Measurements from ENCODE around the gene PPTC7. TPM values are rescaled to one million over a fixed set of nuclear protein-coding genes. Genes with fewer than 3 reads are reported as not detected.

Gene PPTC7
- 4.1 and 4.7 TPM in 2 replicates for total RNA-seq (2012; rRNA removed)
- 5.9 and 6.8 TPM in 2 replicates for polyA plus RNA-seq (2012; rRNA removed)
- polyA plus RNA-seq (2012; cell fraction: cytosol; rRNA removed): 1.7 and 1.9 TPM in 2 replicates
- 1.8 and 7.3 TPM in 2 replicates for polyA plus RNA-seq (2012; cell fraction: nucleus; rRNA removed; ENCODE audit: low replicate concordance)
- percentile 67 among the genes with signal in this experiment for Bru-seq, nascent RNA
- percentile 61 among the genes with signal in this experiment for BruChase-seq, experiment 1, labeled RNA remaining after a 6-hour chase
- percentile 70 among the genes with signal in this experiment for BruChase-seq, experiment 2, labeled RNA remaining after a 2-hour chase
- long read RNA-seq, full-length matches to known transcripts: 2 of 8 reads
- long read RNA-seq, partial matches to known transcripts: 0 of 8 reads
- long read RNA-seq, other reads (novel, unspliced or antisense): 6 of 8 reads

DNA sequence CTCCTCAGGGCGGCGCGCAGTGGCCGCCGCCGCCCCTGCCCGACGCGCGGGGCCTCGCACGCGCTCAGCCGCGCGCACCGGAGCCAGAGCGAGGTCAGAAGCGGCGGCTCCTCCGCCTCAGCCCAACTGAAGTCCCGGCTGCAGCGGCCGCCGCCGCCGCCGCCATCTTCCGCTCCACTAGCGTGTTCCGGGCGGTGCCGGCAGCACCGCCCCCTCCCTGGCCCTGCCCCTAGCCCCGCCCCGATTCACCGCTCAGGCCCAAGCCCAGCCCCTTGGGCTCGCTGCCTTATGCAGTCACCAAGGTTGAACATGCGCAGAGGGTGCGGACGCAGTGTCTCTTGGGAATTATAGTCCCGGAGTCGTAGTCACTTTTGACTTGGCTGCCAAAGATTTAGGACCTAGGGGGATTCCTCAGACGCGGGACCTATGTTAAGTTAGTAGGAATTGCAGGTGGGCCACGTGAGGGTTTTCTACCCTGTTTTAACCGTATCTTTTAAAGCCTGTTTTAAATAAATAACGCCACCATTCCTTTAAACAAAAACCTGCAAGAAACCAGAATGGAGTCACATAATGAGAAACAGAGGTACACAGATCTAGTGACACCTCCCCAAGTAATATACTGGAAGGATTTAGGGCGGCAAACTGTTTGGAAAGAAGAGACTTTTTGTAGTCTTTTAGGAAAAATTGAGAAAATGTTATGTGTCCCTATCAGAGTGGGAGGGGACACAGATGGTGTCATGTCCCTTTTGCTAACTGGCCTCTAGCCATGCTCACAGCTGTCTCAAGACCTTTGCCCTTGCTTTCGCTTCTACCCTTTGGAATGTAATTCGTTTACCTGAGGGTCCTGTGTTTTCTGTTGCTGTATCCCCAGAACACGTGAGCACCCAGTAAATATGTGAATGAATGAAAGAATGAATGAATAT lies at the start of gene PPTC7:
TSS of gene PPTC7 (minus strand) at position 182 of the 923 bp plus-strand sequence. CDS start 287 bp downstream, outside the sequence.
- H3K4me3 ChIP-seq (ENCODE audit: insufficient read depth, low read depth, low read length): peak within 1 kb of the TSS; percentile 85
- H3K79me1 ChIP-seq (ENCODE audit: low read depth in 1 of 2, low read length in 2 of 2): peaks cover 12 to 37% of the 10 kb centered on the region in 2 experiments; a peak in 3 of 4 replicates
- no TSS peak for BruUV-seq (replicated peaks)
- H3K56ac ChIP-seq (ENCODE audit: extremely low read depth, insufficient read depth, low read length): no peak within 1 kb of the TSS; the same call in 1 of the 2 replicates
- in situ Hi-C loops (cut with MboI; ENCODE audit: low sequenced_read_pairs): no loop called here
- peak; percentile 94 for DNase-seq
- peak within 1 kb of the TSS; percentile 36 for H3K27ac ChIP-seq (ENCODE audit: insufficient read depth, low read length)
- H4K5ac ChIP-seq (ENCODE audit: low read depth, low read length): no peak within 1 kb of the TSS
- H3K14ac ChIP-seq (replicated peaks; ENCODE audit: low read depth, low read length): peak within 1 kb of the TSS; percentile 92
- intact Hi-C loops (cut with micrococcal nuclease): loop anchor here (5.0 kb wide), 1 partner anchor 36 kb away; no protein-coding TSS in a partner anchor
- H2BK120ac ChIP-seq (ENCODE audit: low read depth, low read length): no peak within 1 kb of the TSS
- no peak within 1 kb of the TSS for H3K18ac ChIP-seq (ENCODE audit: low read depth, low read length)
- H4K91ac ChIP-seq (ENCODE audit: insufficient read depth, low read depth, low read length): no peak within 1 kb of the TSS; the same call in 1 of the 2 replicates
- peak within 1 kb of the TSS; percentile 90 for H2AK9ac ChIP-seq (replicated peaks; ENCODE audit: low read depth, low read length, poor library complexity)
- WGBS, 2 experiments (ENCODE audit: extremely low coverage in 2 of 2, insufficient read length in 1 of 2): 1% methylated on average over 23 of the region's 52 CpGs; no CpG with 5 or more reads in 1 of the 2 experiments
- POLR2A ChIA-PET (ENCODE audit: unreplicated experiment): no interaction called here
- H3K23ac ChIP-seq (ENCODE audit: low read depth, low read length): peak within 1 kb of the TSS; percentile 98
- H4K8ac ChIP-seq (ENCODE audit: low read depth in 2 of 2, low read length in 2 of 2): peak within 1 kb of the TSS; percentile 25 to 71
- no peaks in the 10 kb centered on the region for H3K36me3 ChIP-seq (ENCODE audit: control insufficient read depth, insufficient read depth, low read length)
- H2BK5ac ChIP-seq (ENCODE audit: low read depth, low read length, poor library complexity, severe bottlenecking): peak within 1 kb of the TSS; percentile 47
- H2BK15ac ChIP-seq (ENCODE audit: low read depth, low read length): no peak within 1 kb of the TSS; the same call in 2 of the 3 replicates
- H2AFZ ChIP-seq (replicated peaks; ENCODE audit: low read length, poor library complexity): peak within 1 kb of the TSS; percentile 93
- dilution Hi-C loops (cut with HindIII; ENCODE audit: low sequenced_read_pairs, unreplicated experiment): no loop called here
- H2BK20ac ChIP-seq (ENCODE audit: low read depth, low read length): no peak within 1 kb of the TSS
- peaks cover 7% of the 10 kb centered on the region for H3K9me1 ChIP-seq (ENCODE audit: insufficient read depth, low read length)
- peak within 1 kb of the TSS; percentile 74 for H3K4ac ChIP-seq (ENCODE audit: low read depth, low read length)
- TF ChIP-seq SMC3 (IDR thresholded peaks at IDR 0.05; ENCODE audit: low read depth, low read length) (no peak), POLR2A (IDR thresholded peaks at IDR 0.05; ENCODE audit: low read depth, low read length) (peak; percentile 70), MAZ (IDR thresholded peaks at IDR 0.05; ENCODE audit: borderline replicate concordance, low read depth, low read length) (0 out of 2 replicates have a peak, but pooled peaks have one; percentile 19), NFE2L2 (IDR thresholded peaks at IDR 0.05; ENCODE audit: low read depth, low read length) (no peak), MXI1 (IDR thresholded peaks at IDR 0.05; ENCODE audit: borderline replicate concordance, low read depth, low read length) (peak; percentile 61; the same call in 1 of the 2 replicates), RAD21 (IDR thresholded peaks at IDR 0.05; ENCODE audit: low read length) (0 out of 2 replicates have a peak, but pooled peaks have one; percentile 1)
- TF ChIP-seq, protein P1, sequence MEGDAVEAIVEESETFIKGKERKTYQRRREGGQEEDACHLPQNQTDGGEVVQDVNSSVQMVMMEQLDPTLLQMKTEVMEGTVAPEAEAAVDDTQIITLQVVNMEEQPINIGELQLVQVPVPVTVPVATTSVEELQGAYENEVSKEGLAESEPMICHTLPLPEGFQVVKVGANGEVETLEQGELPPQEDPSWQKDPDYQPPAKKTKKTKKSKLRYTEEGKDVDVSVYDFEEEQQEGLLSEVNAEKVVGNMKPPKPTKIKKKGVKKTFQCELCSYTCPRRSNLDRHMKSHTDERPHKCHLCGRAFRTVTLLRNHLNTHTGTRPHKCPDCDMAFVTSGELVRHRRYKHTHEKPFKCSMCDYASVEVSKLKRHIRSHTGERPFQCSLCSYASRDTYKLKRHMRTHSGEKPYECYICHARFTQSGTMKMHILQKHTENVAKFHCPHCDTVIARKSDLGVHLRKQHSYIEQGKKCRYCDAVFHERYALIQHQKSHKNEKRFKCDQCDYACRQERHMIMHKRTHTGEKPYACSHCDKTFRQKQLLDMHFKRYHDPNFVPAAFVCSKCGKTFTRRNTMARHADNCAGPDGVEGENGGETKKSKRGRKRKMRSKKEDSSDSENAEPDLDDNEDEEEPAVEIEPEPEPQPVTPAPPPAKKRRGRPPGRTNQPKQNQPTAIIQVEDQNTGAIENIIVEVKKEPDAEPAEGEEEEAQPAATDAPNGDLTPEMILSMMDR (conservative IDR thresholded peaks at IDR 0.05; ENCODE audit: low read depth, low read length): no peak
- H3K9me3 ChIP-seq (ENCODE audit: control insufficient read depth, insufficient read depth, low read length): no peaks in the 10 kb centered on the region
- ATAC-seq (ENCODE audit: low read depth): peak; percentile 99
- peak within 1 kb of the TSS; percentile 14; the same call in 1 of the 2 replicates for H2AK5ac ChIP-seq (ENCODE audit: low read depth, low read length)
- peak within 1 kb of the TSS; percentile 95 for H3K4me2 ChIP-seq (ENCODE audit: low read depth, low read length)
- H3K27me3 ChIP-seq (ENCODE audit: control insufficient read depth, insufficient read depth, low read length): no peaks in the 10 kb centered on the region
- CTCF ChIA-PET: no interaction called here
- peaks cover 30% of the 10 kb centered on the region for H4K20me1 ChIP-seq (ENCODE audit: insufficient read depth, low read length)
- peak within 1 kb of the TSS; percentile 77 for H3K9ac ChIP-seq (ENCODE audit: low read depth, low read length)
- peaks cover 13% of the 10 kb centered on the region for H3K4me1 ChIP-seq (ENCODE audit: control insufficient read depth, insufficient read depth, low read length)
